MM.1S (cell line): Measurements from ENCODE around the gene KAT7.
A peak's percentile ranks its signal among the peaks of the same experiment; 100 is the strongest.

Source experiments
- DNase-seq: peaks from one replicate; pipeline ENCODE4 v3.0.0-alpha.2; 2015
- H2AFZ ChIP-seq: fragments of 300-600 bp; sonication (generic); 2 replicates; pipeline ENCODE4 v1.6.0; 2016; ENCODE audit warnings: antibody characterized with exemption, low read length
- H3F3A ChIP-seq: fragments of 300-600 bp; sonication (generic); 2 replicates; pipeline ENCODE4 v1.6.1; 2016; ENCODE audit warnings: mild to moderate bottlenecking, antibody characterized with exemption, low read length, moderate library complexity, mixed read lengths; ENCODE audit not compliant: insufficient read depth
- H3K27ac ChIP-seq: fragments of 300-600 bp; sonication (generic); 2 replicates; pipeline ENCODE4 v1.5.1; 2016; ENCODE audit warnings: mild to moderate bottlenecking, low read length
- H3K27me3 ChIP-seq: fragments of 300-600 bp; sonication (generic); replicated peaks from 2 replicates; pipeline ENCODE4 v1.6.0; 2016; ENCODE audit warnings: low read length; ENCODE audit not compliant: insufficient read depth
- H3K36me3 ChIP-seq: fragments of 300-600 bp; sonication (generic); replicated peaks from 2 replicates; pipeline ENCODE4 v1.6.1; 2016; ENCODE audit warnings: mild to moderate bottlenecking, low read length, mixed read lengths; ENCODE audit not compliant: insufficient read depth
- H3K4me1 ChIP-seq: fragments of 300-600 bp; sonication (generic); 2 replicates; pipeline ENCODE4 v1.6.1; 2016; ENCODE audit warnings: low read length, mixed read lengths
- H3K4me2 ChIP-seq: fragments of 300-600 bp; sonication (generic); 2 replicates; pipeline ENCODE4 v1.6.0; 2016; ENCODE audit warnings: low read depth, low read length
- H3K4me3 ChIP-seq: fragments of 300-600 bp; sonication (generic); 2 replicates; pipeline ENCODE4 v1.5.1; 2016; ENCODE audit warnings: low read length, mixed read lengths
- H3K79me2 ChIP-seq: fragments of 300-600 bp; sonication (generic); 2 replicates; pipeline ENCODE4 v1.6.1; 2016; ENCODE audit warnings: mixed run types, low read length, mixed read lengths
- H3K9ac ChIP-seq: fragments of 300-600 bp; sonication (generic); 2 replicates; pipeline ENCODE4 v1.6.1; 2016; ENCODE audit warnings: low read length, mixed read lengths
- H3K9me2 ChIP-seq: fragments of 300-600 bp; sonication (generic); replicated peaks from 2 replicates; pipeline ENCODE4 v1.6.1; 2016; ENCODE audit warnings: mild to moderate bottlenecking, low read length, mixed read lengths; ENCODE audit not compliant: insufficient read depth
- H3K9me3 ChIP-seq: fragments of 300-600 bp; sonication (generic); replicated peaks from 2 replicates; pipeline ENCODE4 v1.6.1; 2016; ENCODE audit warnings: mild to moderate bottlenecking, low read length, mixed read lengths; ENCODE audit not compliant: insufficient read depth
- H4K20me1 ChIP-seq: fragments of 300-600 bp; sonication (generic); 2 replicates; pipeline ENCODE4 v1.6.1; 2016; ENCODE audit warnings: mild to moderate bottlenecking, low read length, moderate library complexity, mixed read lengths; ENCODE audit not compliant: insufficient read depth
- CTCF ChIP-seq: fragments of 300-600 bp; sonication (generic); IDR thresholded peaks from 2 replicates; pipeline ENCODE4 v1.5.1; 2016; ENCODE audit warnings: antibody characterized with exemption, low read length, mixed read lengths
- EZH2 ChIP-seq: fragments of 300-600 bp; sonication (generic); optimal IDR thresholded peaks from 2 replicates; pipeline ENCODE3; 2017; ENCODE audit warnings: low read depth, mild to moderate bottlenecking, antibody characterized with exemption, low read length, mixed read lengths
- EZH2phosphoT487 ChIP-seq: fragments of 300-600 bp; sonication (generic); IDR thresholded peaks from 2 replicates; pipeline ENCODE4 v1.6.1; 2018; ENCODE audit warnings: antibody characterized with exemption, low read length

The KAT7 gene

DNA sequence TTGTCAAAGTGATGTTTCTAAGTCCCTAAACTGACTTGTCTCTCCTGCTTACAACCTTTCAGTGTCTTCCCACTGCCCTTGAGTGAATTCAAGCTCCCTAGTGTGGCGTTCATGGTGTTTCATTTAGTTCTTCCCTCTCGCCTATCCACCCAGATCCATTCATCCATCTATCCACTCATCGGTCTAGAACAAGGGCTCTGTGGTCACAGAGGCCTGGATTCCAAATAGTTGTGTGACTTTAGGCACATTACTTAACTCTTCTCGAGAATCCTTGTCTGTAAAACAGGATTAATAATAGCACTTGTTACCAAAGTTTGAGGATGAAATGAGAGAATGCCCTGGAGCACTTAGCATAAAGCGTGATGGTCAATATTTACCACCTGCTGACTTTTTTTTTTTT, 60.3 kb downstream of the KAT7 start:
- Histone ChIP-seq H3K36me3 (no peaks in the 10 kb centered on the region), H3K4me3 (no peak overlapping the region), H3K27ac (no peak overlapping the region), H3K4me1 (0 out of 2 replicates have a peak, but pooled peaks cover 4% of the 10 kb centered on the region), H4K20me1 (no peaks in the 10 kb centered on the region), H3K79me2 (no peaks in the 10 kb centered on the region), H3K27me3 (peaks cover 8% of the 10 kb centered on the region), H3K9me3 (no peaks in the 10 kb centered on the region), H3K4me2 (no peak overlapping the region), H3F3A (no peaks in the 10 kb centered on the region), H2AFZ (no peak overlapping the region), H3K9me2 (no peaks in the 10 kb centered on the region), H3K9ac (no peak overlapping the region)
- DNase-seq: no peak
- TF ChIP-seq EZH2phosphoT487: no peak
- no peak for TF ChIP-seq EZH2
- TF ChIP-seq CTCF: no peak

- TF ChIP-seq EZH2phosphoT487 (no peak), CTCF (no peak), EZH2 (no peak)
- H3K9ac ChIP-seq: no peak overlapping the region
- H3F3A ChIP-seq: no peaks in the 10 kb centered on the region
- H3K9me2 ChIP-seq: no peaks in the 10 kb centered on the region
- H3K4me3 ChIP-seq: no peak overlapping the region
- no peaks in the 10 kb centered on the region for H4K20me1 ChIP-seq
- no peaks in the 10 kb centered on the region for H3K79me2 ChIP-seq
- no peak overlapping the region for H3K27ac ChIP-seq
- no peak overlapping the region for H2AFZ ChIP-seq
- H3K4me2 ChIP-seq: no peak overlapping the region
- no peaks in the 10 kb centered on the region for H3K9me3 ChIP-seq
- no peak for DNase-seq
- H3K27me3 ChIP-seq: peaks cover 8% of the 10 kb centered on the region
- H3K36me3 ChIP-seq: no peaks in the 10 kb centered on the region
- H3K4me1 ChIP-seq: 0 out of 2 replicates have a peak, but pooled peaks cover 4% of the 10 kb centered on the region
Observed at GRCh38 chr17:49850218-49850610, 61.7 kb downstream of the KAT7 start.

GRCh38 chr17:49850772-49851386, 62.4 kb downstream of the KAT7 start:
- 0 out of 2 replicates have a peak, but pooled peaks cover 4% of the 10 kb centered on the region for H3K4me1 ChIP-seq
- peak overlapping the region; percentile 67 for H3K4me3 ChIP-seq
- no peak for TF ChIP-seq EZH2phosphoT487
- no peak for TF ChIP-seq EZH2
- TF ChIP-seq CTCF: no peak
- DNase-seq: peak; percentile 12
- H3K36me3 ChIP-seq: no peaks in the 10 kb centered on the region
- peak overlapping the region; percentile 94 for H3K4me2 ChIP-seq
- H3K9ac ChIP-seq: no peak overlapping the region
- H3K9me2 ChIP-seq: no peaks in the 10 kb centered on the region
- no peaks in the 10 kb centered on the region for H3K9me3 ChIP-seq
- H2AFZ ChIP-seq: no peak overlapping the region
- H4K20me1 ChIP-seq: no peaks in the 10 kb centered on the region
- no peaks in the 10 kb centered on the region for H3K79me2 ChIP-seq
- no peaks in the 10 kb centered on the region for H3F3A ChIP-seq
- H3K27ac ChIP-seq: no peak overlapping the region
- peaks cover 8% of the 10 kb centered on the region for H3K27me3 ChIP-seq
